ENCODE measurements around the gene ZBTB43.

- TF ChIP-seq CTCF (IDR thresholded peaks at IDR 0.05; ENCODE audit: borderline replicate concordance, extremely low read depth, low read length, poor library complexity, severe bottlenecking) (no peak), EZH2 (IDR thresholded peaks at IDR 0.05; ENCODE audit: borderline replicate concordance, low read depth, low read length, severe bottlenecking) (no peak)
Measured at GRCh38 chr9:126793686-126794417, 11.0 kb upstream of the ZBTB43 start.
